SK-N-MC (cell line): ENCODE measurements around the gene ABLIM2.

ENCODE experiments used
- EZH2 ChIP-seq: fragments of 200-600 bp; sonication (generic); IDR thresholded peaks from one replicate; pipeline ENCODE4 v1.6.1; 2017; ENCODE audit warnings: antibody characterized with exemption
- FOXP2 ChIP-seq: optimal IDR thresholded peaks from 2 replicates; pipeline ENCODE3; 2011; ENCODE audit warnings: mild to moderate bottlenecking, moderate library complexity; ENCODE audit not compliant: insufficient read depth; ENCODE audit errors: extremely low read length, control extremely low read depth
- POLR2AphosphoS5 ChIP-seq: IDR thresholded peaks from 2 replicates; pipeline ENCODE4 v1.6.1; 2012; ENCODE audit warnings: mild to moderate bottlenecking, low read depth, low read length, borderline replicate concordance

DNA sequence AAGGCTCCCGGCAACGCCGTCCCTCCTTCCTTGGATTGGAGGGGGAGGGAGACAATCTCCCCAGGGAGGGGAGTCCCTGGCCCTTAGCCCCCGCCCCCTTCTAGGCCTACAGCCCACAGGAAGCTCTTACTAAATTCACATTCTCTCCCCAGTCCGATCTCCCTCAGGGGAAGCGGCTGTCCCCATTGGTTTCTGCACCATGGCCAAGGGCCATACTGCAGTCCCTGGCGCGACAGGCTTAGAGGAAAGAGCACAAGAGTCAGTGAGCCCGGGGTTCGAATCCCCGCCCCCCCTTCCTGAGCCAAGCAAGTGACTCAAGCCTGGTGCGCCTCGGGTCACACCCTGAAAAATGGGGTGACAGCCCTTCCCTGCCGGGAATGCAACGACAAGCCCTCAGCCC lies 1.1 kb downstream of the ABLIM2 start:
- TF ChIP-seq EZH2, result no peak
- no peak for TF ChIP-seq POLR2AphosphoS5
- no peak for TF ChIP-seq FOXP2
